ENCODE measurements around the gene MPDZ. TPM values are rescaled to one million over a fixed set of nuclear protein-coding genes. Genes with fewer than 3 reads are reported as not detected.

Gene MPDZ
- total RNA-seq, 3 donors from 2014 or later (not counting 1 experiment from before 2014, with no cell fraction given), result not detected

GRCh38 chr9:13239660-13240059, 39.8 kb downstream of the MPDZ start:
- intact Hi-C loops (cut with micrococcal nuclease), result no loop called here
- Histone ChIP-seq H3K27ac (ENCODE audit: low read length) (no peak overlapping the region), H3K9me3 (ENCODE audit: control insufficient read depth, insufficient read depth, low read length) (no peaks in the 10 kb centered on the region), H3K4me1 (ENCODE audit: control insufficient read depth, insufficient read depth, low read length) (no peaks in the 10 kb centered on the region), H3K27me3 (ENCODE audit: control insufficient read depth, insufficient read depth, low read length) (no peaks in the 10 kb centered on the region), H3K4me3 (ENCODE audit: low read length) (no peak overlapping the region), H3K36me3 (ENCODE audit: control insufficient read depth, insufficient read depth, low read length) (no peaks in the 10 kb centered on the region)
- H3K4me3 Mint-ChIP-seq, result no peak overlapping the region
- no peaks in the 10 kb centered on the region for H3K4me1 Mint-ChIP-seq
- H3K36me3 Mint-ChIP-seq, result no peaks in the 10 kb centered on the region
- ATAC-seq (no peak), DNase-seq (no peak)
- peaks cover 2 to 3% of the 10 kb centered on the region in 2 donors for H3K9me3 Mint-ChIP-seq
- no peak overlapping the region for H3K27ac Mint-ChIP-seq
- TF ChIP-seq, protein P1, sequence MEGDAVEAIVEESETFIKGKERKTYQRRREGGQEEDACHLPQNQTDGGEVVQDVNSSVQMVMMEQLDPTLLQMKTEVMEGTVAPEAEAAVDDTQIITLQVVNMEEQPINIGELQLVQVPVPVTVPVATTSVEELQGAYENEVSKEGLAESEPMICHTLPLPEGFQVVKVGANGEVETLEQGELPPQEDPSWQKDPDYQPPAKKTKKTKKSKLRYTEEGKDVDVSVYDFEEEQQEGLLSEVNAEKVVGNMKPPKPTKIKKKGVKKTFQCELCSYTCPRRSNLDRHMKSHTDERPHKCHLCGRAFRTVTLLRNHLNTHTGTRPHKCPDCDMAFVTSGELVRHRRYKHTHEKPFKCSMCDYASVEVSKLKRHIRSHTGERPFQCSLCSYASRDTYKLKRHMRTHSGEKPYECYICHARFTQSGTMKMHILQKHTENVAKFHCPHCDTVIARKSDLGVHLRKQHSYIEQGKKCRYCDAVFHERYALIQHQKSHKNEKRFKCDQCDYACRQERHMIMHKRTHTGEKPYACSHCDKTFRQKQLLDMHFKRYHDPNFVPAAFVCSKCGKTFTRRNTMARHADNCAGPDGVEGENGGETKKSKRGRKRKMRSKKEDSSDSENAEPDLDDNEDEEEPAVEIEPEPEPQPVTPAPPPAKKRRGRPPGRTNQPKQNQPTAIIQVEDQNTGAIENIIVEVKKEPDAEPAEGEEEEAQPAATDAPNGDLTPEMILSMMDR (IDR thresholded peaks at IDR 0.05), result no peak
- H3K27me3 Mint-ChIP-seq (ENCODE audit: low read depth in 2 of 2), result no peaks in the 10 kb centered on the region

DNA sequence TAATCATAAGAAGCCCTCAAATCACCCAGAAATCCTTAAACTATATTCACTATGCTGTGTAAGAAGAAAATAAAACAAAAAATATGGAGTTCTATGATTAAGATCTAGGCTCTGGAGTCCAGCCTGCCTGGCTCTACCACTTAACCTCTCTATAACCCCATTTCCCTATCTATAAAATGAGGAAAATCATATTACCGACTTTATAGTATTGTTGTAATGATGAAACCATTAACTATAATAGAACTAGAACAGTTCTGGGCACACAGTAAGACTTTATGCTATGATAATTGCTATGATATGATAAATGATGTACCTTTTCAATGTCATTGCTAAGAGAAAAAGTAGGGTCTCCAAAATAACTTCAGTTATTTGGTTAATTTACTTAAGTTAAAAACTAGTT, 40.3 kb downstream of the MPDZ start:
- Mint-ChIP-seq H3K27ac (no peak overlapping the region), H3K4me3 (no peak overlapping the region), H3K4me1 (no peaks in the 10 kb centered on the region), H3K9me3 (peaks cover 2 to 3% of the 10 kb centered on the region in 2 donors), H3K27me3 (ENCODE audit: low read depth in 2 of 2) (no peaks in the 10 kb centered on the region), H3K36me3 (no peaks in the 10 kb centered on the region)
- ATAC-seq, result no peak
- no peak for DNase-seq
- intact Hi-C loops (cut with micrococcal nuclease), result no loop called here
- Histone ChIP-seq H3K36me3 (ENCODE audit: control insufficient read depth, insufficient read depth, low read length) (no peaks in the 10 kb centered on the region), H3K4me1 (ENCODE audit: control insufficient read depth, insufficient read depth, low read length) (no peaks in the 10 kb centered on the region), H3K9me3 (ENCODE audit: control insufficient read depth, insufficient read depth, low read length) (no peaks in the 10 kb centered on the region), H3K27ac (ENCODE audit: low read length) (no peak overlapping the region), H3K4me3 (ENCODE audit: low read length) (no peak overlapping the region), H3K27me3 (ENCODE audit: control insufficient read depth, insufficient read depth, low read length) (no peaks in the 10 kb centered on the region)
- TF ChIP-seq, protein P1 (IDR thresholded peaks at IDR 0.05), result no peak
- no CpG with 5 or more reads among the region's 1 CpG for WGBS (ENCODE audit: insufficient coverage)

DNA sequence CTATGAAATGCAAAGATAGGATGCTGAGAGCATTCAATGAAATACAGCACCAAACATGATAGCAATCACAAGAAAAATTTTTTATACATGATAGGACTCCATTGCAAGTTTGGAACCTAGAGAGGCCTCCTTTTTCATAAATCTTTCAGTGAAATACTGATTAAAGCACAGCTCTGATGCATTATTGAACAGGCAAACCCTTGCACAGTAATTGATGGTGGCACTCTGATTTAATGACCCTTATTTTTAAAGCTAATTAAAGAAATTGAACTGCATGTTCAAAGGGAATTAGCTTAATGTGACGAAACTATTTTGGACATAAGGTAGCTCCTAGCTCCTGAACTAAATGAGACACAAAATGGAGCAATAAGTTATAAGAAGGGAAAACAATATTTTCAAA, 44.6 kb downstream of the MPDZ start:
- Mint-ChIP-seq H3K36me3 (no peaks in the 10 kb centered on the region), H3K27ac (no peak overlapping the region), H3K4me1 (no peaks in the 10 kb centered on the region), H3K27me3 (ENCODE audit: low read depth in 2 of 2) (no peaks in the 10 kb centered on the region), H3K9me3 (peaks cover 9 to 11% of the 10 kb centered on the region in 2 donors), H3K4me3 (no peak overlapping the region)
- H3K4me1 ChIP-seq (ENCODE audit: control insufficient read depth, insufficient read depth, low read length), result no peaks in the 10 kb centered on the region
- H3K4me3 ChIP-seq (ENCODE audit: low read length), result no peak overlapping the region
- intact Hi-C loops (cut with micrococcal nuclease), result no loop called here
- H3K27ac ChIP-seq (ENCODE audit: low read length), result no peak overlapping the region
- H3K36me3 ChIP-seq (ENCODE audit: control insufficient read depth, insufficient read depth, low read length), result no peaks in the 10 kb centered on the region
- WGBS (ENCODE audit: insufficient coverage), result no CpG with 5 or more reads among the region's 1 CpG
- H3K9me3 ChIP-seq (ENCODE audit: control insufficient read depth, insufficient read depth, low read length), result no peaks in the 10 kb centered on the region
- no peak for DNase-seq
- ATAC-seq, result no peak
- no peaks in the 10 kb centered on the region for H3K27me3 ChIP-seq (ENCODE audit: control insufficient read depth, insufficient read depth, low read length)
- TF ChIP-seq, protein P1 (IDR thresholded peaks at IDR 0.05), result no peak

- peaks cover 12 to 13% of the 10 kb centered on the region in 2 donors for H3K9me3 Mint-ChIP-seq
- H3K36me3 ChIP-seq (ENCODE audit: control insufficient read depth, insufficient read depth, low read length), result no peaks in the 10 kb centered on the region
- no peaks in the 10 kb centered on the region for H3K4me1 Mint-ChIP-seq
- H3K27me3 ChIP-seq (ENCODE audit: control insufficient read depth, insufficient read depth, low read length), result no peaks in the 10 kb centered on the region
- no peak overlapping the region for H3K27ac Mint-ChIP-seq
- ATAC-seq, result no peak
- no peaks in the 10 kb centered on the region for H3K27me3 Mint-ChIP-seq (ENCODE audit: low read depth in 2 of 2)
- no peaks in the 10 kb centered on the region for H3K4me1 ChIP-seq (ENCODE audit: control insufficient read depth, insufficient read depth, low read length)
- no peak overlapping the region for H3K4me3 ChIP-seq (ENCODE audit: low read length)
- TF ChIP-seq, protein P1 (IDR thresholded peaks at IDR 0.05), result no peak
- no peak for DNase-seq
- no peaks in the 10 kb centered on the region for H3K36me3 Mint-ChIP-seq
- intact Hi-C loops (cut with micrococcal nuclease), result no loop called here
- no peak overlapping the region for H3K27ac ChIP-seq (ENCODE audit: low read length)
- H3K4me3 Mint-ChIP-seq, result no peak overlapping the region
- H3K9me3 ChIP-seq (ENCODE audit: control insufficient read depth, insufficient read depth, low read length), result no peaks in the 10 kb centered on the region
- 88% methylated on average over 1 of the region's 1 CpG for WGBS (ENCODE audit: insufficient coverage)
These were observed 51.1 kb downstream of the MPDZ start for GRCh38 chr9:13228431-13228830.

Measured in natural killer cell (primary cell).